ENCODE results near the gene ABCB9. TPM values are rescaled to one million over a fixed set of nuclear protein-coding genes. Genes with fewer than 3 reads are reported as not detected.

ABCB9 gene
- total RNA-seq, 1 experiment from 2014 or later: 6.3 TPM

GRCh38 chr12:123013185-123014095, 47.2 kb upstream of the ABCB9 start:
- ChIA-PET POLR2A (no interaction called here), CTCF (no interaction called here)
- Mint-ChIP-seq H3K36me3 (no peaks in the 10 kb centered on the region), H3K9me3 (no peaks in the 10 kb centered on the region), H3K27me3 (ENCODE audit: low read depth) (no peaks in the 10 kb centered on the region), H3K4me1 (no peaks in the 10 kb centered on the region), H3K4me3 (no peak overlapping the region), H3K27ac (no peak overlapping the region)
- DNase-seq (ENCODE audit: low spot score): no peak
- TF ChIP-seq, protein P1, sequence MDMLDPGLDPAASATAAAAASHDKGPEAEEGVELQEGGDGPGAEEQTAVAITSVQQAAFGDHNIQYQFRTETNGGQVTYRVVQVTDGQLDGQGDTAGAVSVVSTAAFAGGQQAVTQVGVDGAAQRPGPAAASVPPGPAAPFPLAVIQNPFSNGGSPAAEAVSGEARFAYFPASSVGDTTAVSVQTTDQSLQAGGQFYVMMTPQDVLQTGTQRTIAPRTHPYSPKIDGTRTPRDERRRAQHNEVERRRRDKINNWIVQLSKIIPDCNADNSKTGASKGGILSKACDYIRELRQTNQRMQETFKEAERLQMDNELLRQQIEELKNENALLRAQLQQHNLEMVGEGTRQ (CRISPR knock-in tag; IDR thresholded peaks at IDR 0.05): no peak
- TF ChIP-seq, protein P2, sequence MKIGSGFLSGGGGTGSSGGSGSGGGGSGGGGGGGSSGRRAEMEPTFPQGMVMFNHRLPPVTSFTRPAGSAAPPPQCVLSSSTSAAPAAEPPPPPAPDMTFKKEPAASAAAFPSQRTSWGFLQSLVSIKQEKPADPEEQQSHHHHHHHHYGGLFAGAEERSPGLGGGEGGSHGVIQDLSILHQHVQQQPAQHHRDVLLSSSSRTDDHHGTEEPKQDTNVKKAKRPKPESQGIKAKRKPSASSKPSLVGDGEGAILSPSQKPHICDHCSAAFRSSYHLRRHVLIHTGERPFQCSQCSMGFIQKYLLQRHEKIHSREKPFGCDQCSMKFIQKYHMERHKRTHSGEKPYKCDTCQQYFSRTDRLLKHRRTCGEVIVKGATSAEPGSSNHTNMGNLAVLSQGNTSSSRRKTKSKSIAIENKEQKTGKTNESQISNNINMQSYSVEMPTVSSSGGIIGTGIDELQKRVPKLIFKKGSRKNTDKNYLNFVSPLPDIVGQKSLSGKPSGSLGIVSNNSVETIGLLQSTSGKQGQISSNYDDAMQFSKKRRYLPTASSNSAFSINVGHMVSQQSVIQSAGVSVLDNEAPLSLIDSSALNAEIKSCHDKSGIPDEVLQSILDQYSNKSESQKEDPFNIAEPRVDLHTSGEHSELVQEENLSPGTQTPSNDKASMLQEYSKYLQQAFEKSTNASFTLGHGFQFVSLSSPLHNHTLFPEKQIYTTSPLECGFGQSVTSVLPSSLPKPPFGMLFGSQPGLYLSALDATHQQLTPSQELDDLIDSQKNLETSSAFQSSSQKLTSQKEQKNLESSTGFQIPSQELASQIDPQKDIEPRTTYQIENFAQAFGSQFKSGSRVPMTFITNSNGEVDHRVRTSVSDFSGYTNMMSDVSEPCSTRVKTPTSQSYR (CRISPR knock-in tag; IDR thresholded peaks at IDR 0.05): no peak
- ATAC-seq: no peak

DNA sequence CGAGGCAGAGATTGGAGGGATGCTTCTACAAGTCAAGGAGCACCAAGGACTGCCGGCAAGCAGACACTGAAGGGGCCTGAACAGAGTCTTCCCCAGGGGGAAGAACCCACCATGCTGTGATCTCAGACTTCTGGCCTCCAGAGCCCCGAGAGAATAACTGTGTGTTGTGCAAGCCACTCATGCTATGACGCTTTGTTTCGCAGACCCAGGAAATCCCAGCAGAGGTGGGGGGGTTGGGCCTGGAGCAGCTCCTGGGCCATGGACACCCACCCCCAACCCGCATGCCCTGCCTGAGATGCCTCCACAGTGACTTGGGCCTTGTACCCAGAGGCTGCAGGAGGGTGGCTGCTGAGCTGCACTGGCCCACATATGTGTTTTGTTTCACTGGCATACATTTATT, 45.4 kb upstream of the ABCB9 start:
- Mint-ChIP-seq H3K36me3 (no peaks in the 10 kb centered on the region), H3K4me1 (no peaks in the 10 kb centered on the region), H3K27me3 (ENCODE audit: low read depth) (no peaks in the 10 kb centered on the region), H3K9me3 (no peaks in the 10 kb centered on the region), H3K4me3 (no peak overlapping the region), H3K27ac (no peak overlapping the region)
- ATAC-seq (no peak), DNase-seq (ENCODE audit: low spot score) (no peak)
- ChIA-PET POLR2A (no interaction called here), CTCF (no interaction called here)
- no peak for TF ChIP-seq SMAD3 (CRISPR knock-in tag; IDR thresholded peaks at IDR 0.05; ENCODE audit: borderline replicate concordance)
- TF ChIP-seq GRHL2 (CRISPR knock-in tag; IDR thresholded peaks at IDR 0.05; ENCODE audit: insufficient replicate concordance, severe bottlenecking): no peak
- no peak for TF ChIP-seq STAT6 (CRISPR knock-in tag; conservative IDR thresholded peaks at IDR 0.05; ENCODE audit: low read depth)
- TF ChIP-seq, protein P1 (CRISPR knock-in tag; IDR thresholded peaks at IDR 0.05): no peak
- TF ChIP-seq, protein P3, sequence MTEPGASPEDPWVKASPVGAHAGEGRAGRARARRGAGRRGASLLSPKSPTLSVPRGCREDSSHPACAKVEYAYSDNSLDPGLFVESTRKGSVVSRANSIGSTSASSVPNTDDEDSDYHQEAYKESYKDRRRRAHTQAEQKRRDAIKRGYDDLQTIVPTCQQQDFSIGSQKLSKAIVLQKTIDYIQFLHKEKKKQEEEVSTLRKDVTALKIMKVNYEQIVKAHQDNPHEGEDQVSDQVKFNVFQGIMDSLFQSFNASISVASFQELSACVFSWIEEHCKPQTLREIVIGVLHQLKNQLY (CRISPR knock-in tag; IDR thresholded peaks at IDR 0.05): no peak
- no peak for TF ChIP-seq SMAD4 (CRISPR knock-in tag; IDR thresholded peaks at IDR 0.05)
- no peak for TF ChIP-seq IRF2 (CRISPR knock-in tag; IDR thresholded peaks at IDR 0.05; ENCODE audit: borderline replicate concordance, low read depth)
- TF ChIP-seq ESRRA (CRISPR knock-in tag; IDR thresholded peaks at IDR 0.05; ENCODE audit: borderline replicate concordance): no peak
- TF ChIP-seq, protein P4, sequence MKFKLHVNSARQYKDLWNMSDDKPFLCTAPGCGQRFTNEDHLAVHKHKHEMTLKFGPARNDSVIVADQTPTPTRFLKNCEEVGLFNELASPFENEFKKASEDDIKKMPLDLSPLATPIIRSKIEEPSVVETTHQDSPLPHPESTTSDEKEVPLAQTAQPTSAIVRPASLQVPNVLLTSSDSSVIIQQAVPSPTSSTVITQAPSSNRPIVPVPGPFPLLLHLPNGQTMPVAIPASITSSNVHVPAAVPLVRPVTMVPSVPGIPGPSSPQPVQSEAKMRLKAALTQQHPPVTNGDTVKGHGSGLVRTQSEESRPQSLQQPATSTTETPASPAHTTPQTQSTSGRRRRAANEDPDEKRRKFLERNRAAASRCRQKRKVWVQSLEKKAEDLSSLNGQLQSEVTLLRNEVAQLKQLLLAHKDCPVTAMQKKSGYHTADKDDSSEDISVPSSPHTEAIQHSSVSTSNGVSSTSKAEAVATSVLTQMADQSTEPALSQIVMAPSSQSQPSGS (CRISPR knock-in tag; IDR thresholded peaks at IDR 0.05; ENCODE audit: borderline replicate concordance, low read depth): no peak
- no peak for TF ChIP-seq E2F5 (CRISPR knock-in tag; IDR thresholded peaks at IDR 0.05)
- no peak for TF ChIP-seq HMGXB4 (CRISPR knock-in tag; IDR thresholded peaks at IDR 0.05)
- no peak for TF ChIP-seq CTCF (IDR thresholded peaks at IDR 0.05)
- no peak for TF ChIP-seq CREM (CRISPR knock-in tag; IDR thresholded peaks at IDR 0.05)
- TF ChIP-seq ZNF219 (CRISPR knock-in tag; IDR thresholded peaks at IDR 0.05; ENCODE audit: borderline replicate concordance): no peak
- no peak for TF ChIP-seq ATF1 (CRISPR knock-in tag; IDR thresholded peaks at IDR 0.05)
